Activated CD8-positive, alpha-beta memory T cell treated with anti-CD3 and anti-CD28 coated beads, Interleukin-2, amount 10 ng/mL, durations not matched to agents 7 days and 5 days (primary cell): ENCODE results near the gene LONP2. TPM values are rescaled to one million over a fixed set of nuclear protein-coding genes. Genes with fewer than 3 reads are reported as not detected.

ENCODE experiments used
- ATAC-seq: fragments of 150-1000 bp; cut with Tn5 transposase; one replicate; pipeline ENCODE4 v1.10.0; 2021; ENCODE audit warnings: moderate library complexity
- CTCF ChIA-PET: fragments of 350-600 bp; sonication (Branson Sonifier 250); formaldehyde crosslinking; loops from one replicate; lab custom pipeline; 2021; ENCODE audit warnings: antibody characterized with exemption; lab: Charles Lee
- DNase-seq: peaks from one replicate; pipeline ENCODE4 v3.0.0-alpha.2; 2020
- H3K27ac Mint-ChIP-seq: one replicate; pipeline ENCODE4 v1.8.0; 2021; ENCODE audit warnings: mild to moderate bottlenecking, mixed read lengths
- H3K27me3 Mint-ChIP-seq: one replicate; pipeline ENCODE4 v1.8.0; 2021; ENCODE audit warnings: mixed read lengths
- H3K36me3 Mint-ChIP-seq: one replicate; pipeline ENCODE4 v1.8.0; 2021; ENCODE audit warnings: mild to moderate bottlenecking, mixed read lengths
- H3K4me1 Mint-ChIP-seq: one replicate; pipeline ENCODE4 v1.8.0; 2021; ENCODE audit warnings: mixed read lengths
- H3K4me3 Mint-ChIP-seq: one replicate; pipeline ENCODE4 v1.8.0; 2021; ENCODE audit warnings: mild to moderate bottlenecking, moderate library complexity, mixed read lengths
- H3K9me3 Mint-ChIP-seq: one replicate; pipeline ENCODE4 v1.8.0; 2022; ENCODE audit warnings: low read depth, mixed read lengths
- total RNA-seq, 2 experiments: library from RNA; stranded (reverse); gene quantifications; one replicate each; pipeline ENCODE4 v1.2.3, GENCODE V29; 2021

The LONP2 gene
- total RNA-seq, 2 experiments from 2014 or later = 50.6 to 54.3 TPM

- CTCF ChIA-PET = interaction anchor here (1.0 kb wide), 1 partner anchor 376 kb away, joined by 3 read pairs; no protein-coding TSS in a partner anchor
- ATAC-seq (no peak), DNase-seq (no peak)
- H3K9me3 Mint-ChIP-seq = no peaks in the 10 kb centered on the region
- no peaks in the 10 kb centered on the region for H3K27me3 Mint-ChIP-seq
- H3K27ac Mint-ChIP-seq = peak within 1 kb of the TSS; percentile 58
- H3K36me3 Mint-ChIP-seq = peaks cover 2% of the 10 kb centered on the region
- peaks cover 42% of the 10 kb centered on the region for H3K4me1 Mint-ChIP-seq
- peak within 1 kb of the TSS; percentile 8 for H3K4me3 Mint-ChIP-seq
Observed at GRCh38 chr16:48247311-48247710, 3.2 kb downstream of the LONP2 start, which contains the start of gene ABCC11. ABCC11 (minus strand) TSS chr16:48247539; CDS start chr16:48231921, 15,618 bp downstream.

- CTCF ChIA-PET = no interaction called here
- no peaks in the 10 kb centered on the region for H3K27me3 Mint-ChIP-seq
Observed at GRCh38 chr16:48250520-48251278, 6.6 kb downstream of the LONP2 start.

GRCh38 chr16:48252013-48252412, 7.9 kb downstream of the LONP2 start:
- no peak for ATAC-seq
- Mint-ChIP-seq H3K36me3 (peaks cover 24% of the 10 kb centered on the region), H3K27me3 (no peaks in the 10 kb centered on the region), H3K9me3 (no peaks in the 10 kb centered on the region), H3K4me1 (peaks cover 15% of the 10 kb centered on the region), H3K27ac (no peak overlapping the region), H3K4me3 (no peak overlapping the region)
- no peak for DNase-seq
- CTCF ChIA-PET = interaction anchor here (0.9 kb wide), 1 partner anchor 371 kb away, joined by 3 read pairs; no protein-coding TSS in a partner anchor

More at GRCh38 chr16:48250520-48251278, 6.6 kb downstream of the LONP2 start:
- Mint-ChIP-seq H3K4me1 (peaks cover 27% of the 10 kb centered on the region), H3K36me3 (peaks cover 24% of the 10 kb centered on the region), H3K9me3 (no peaks in the 10 kb centered on the region), H3K27ac (no peak overlapping the region), H3K4me3 (no peak overlapping the region)
- ATAC-seq = no peak
- DNase-seq = no peak

- Mint-ChIP-seq H3K9me3 (no peaks in the 10 kb centered on the region), H3K4me3 (no peak overlapping the region), H3K27me3 (no peaks in the 10 kb centered on the region), H3K27ac (no peak overlapping the region), H3K4me1 (no peaks in the 10 kb centered on the region), H3K36me3 (peaks cover 43% of the 10 kb centered on the region)
- CTCF ChIA-PET = no interaction called here
- no peak for DNase-seq
- ATAC-seq = no peak
Observed at GRCh38 chr16:48256579-48257177, 12.6 kb downstream of the LONP2 start.

GRCh38 chr16:48261569-48261968, 17.5 kb downstream of the LONP2 start:
- Mint-ChIP-seq H3K4me3 (no peak overlapping the region), H3K27ac (no peak overlapping the region), H3K36me3 (peaks cover 58% of the 10 kb centered on the region), H3K4me1 (no peaks in the 10 kb centered on the region), H3K9me3 (peaks cover 5% of the 10 kb centered on the region), H3K27me3 (no peaks in the 10 kb centered on the region)
- ATAC-seq = no peak
- CTCF ChIA-PET = no interaction called here
- no peak for DNase-seq

- H3K9me3 Mint-ChIP-seq = peaks cover 5% of the 10 kb centered on the region
- DNase-seq (no peak), ATAC-seq (no peak)
- no peaks in the 10 kb centered on the region for H3K4me1 Mint-ChIP-seq
- H3K27me3 Mint-ChIP-seq = no peaks in the 10 kb centered on the region
- peaks cover 61% of the 10 kb centered on the region for H3K36me3 Mint-ChIP-seq
- no peak overlapping the region for H3K4me3 Mint-ChIP-seq
- H3K27ac Mint-ChIP-seq = no peak overlapping the region
- CTCF ChIA-PET = no interaction called here
Observed at GRCh38 chr16:48262631-48263030, 18.5 kb downstream of the LONP2 start.

GRCh38 chr16:48269011-48269410, 24.9 kb downstream of the LONP2 start:
- H3K9me3 Mint-ChIP-seq = peaks cover 2% of the 10 kb centered on the region
- ATAC-seq = no peak
- no peak overlapping the region for H3K4me3 Mint-ChIP-seq
- CTCF ChIA-PET = interaction anchor here (1.3 kb wide), 1 partner anchor 50 kb away, joined by 3 read pairs; no protein-coding TSS in a partner anchor
- H3K27ac Mint-ChIP-seq = no peak overlapping the region
- H3K27me3 Mint-ChIP-seq = no peaks in the 10 kb centered on the region
- H3K36me3 Mint-ChIP-seq = peaks cover 30% of the 10 kb centered on the region
- H3K4me1 Mint-ChIP-seq = peaks cover 1% of the 10 kb centered on the region
- no peak for DNase-seq

GRCh38 chr16:48271728-48272127, 27.6 kb downstream of the LONP2 start:
- DNase-seq (no peak), ATAC-seq (no peak)
- CTCF ChIA-PET = no interaction called here
- Mint-ChIP-seq H3K4me1 (peaks cover 1% of the 10 kb centered on the region), H3K4me3 (no peak overlapping the region), H3K27me3 (no peaks in the 10 kb centered on the region), H3K27ac (no peak overlapping the region), H3K36me3 (peaks cover 9% of the 10 kb centered on the region), H3K9me3 (no peaks in the 10 kb centered on the region)

- Mint-ChIP-seq H3K27ac (no peak overlapping the region), H3K36me3 (peaks cover 11% of the 10 kb centered on the region), H3K9me3 (no peaks in the 10 kb centered on the region), H3K4me1 (peaks cover 1% of the 10 kb centered on the region), H3K4me3 (no peak overlapping the region), H3K27me3 (no peaks in the 10 kb centered on the region)
- DNase-seq (no peak), ATAC-seq (no peak)
- CTCF ChIA-PET = no interaction called here
Observed at GRCh38 chr16:48272837-48273421, 28.8 kb downstream of the LONP2 start.

GRCh38 chr16:48274476-48274875, 30.4 kb downstream of the LONP2 start:
- Mint-ChIP-seq H3K4me1 (no peaks in the 10 kb centered on the region), H3K9me3 (no peaks in the 10 kb centered on the region), H3K36me3 (peaks cover 15% of the 10 kb centered on the region), H3K4me3 (no peak overlapping the region), H3K27ac (no peak overlapping the region), H3K27me3 (no peaks in the 10 kb centered on the region)
- DNase-seq (no peak), ATAC-seq (no peak)
- CTCF ChIA-PET = no interaction called here

GRCh38 chr16:48276102-48276501, 32.0 kb downstream of the LONP2 start:
- no peaks in the 10 kb centered on the region for H3K4me1 Mint-ChIP-seq
- H3K27ac Mint-ChIP-seq = no peak overlapping the region
- CTCF ChIA-PET = no interaction called here
- ATAC-seq = no peak
- no peaks in the 10 kb centered on the region for H3K27me3 Mint-ChIP-seq
- peaks cover 17% of the 10 kb centered on the region for H3K36me3 Mint-ChIP-seq
- H3K9me3 Mint-ChIP-seq = no peaks in the 10 kb centered on the region
- H3K4me3 Mint-ChIP-seq = no peak overlapping the region
- DNase-seq = no peak

GRCh38 chr16:48277158-48277557, 33.1 kb downstream of the LONP2 start:
- Mint-ChIP-seq H3K9me3 (no peaks in the 10 kb centered on the region), H3K4me1 (no peaks in the 10 kb centered on the region), H3K4me3 (no peak overlapping the region), H3K36me3 (peaks cover 16% of the 10 kb centered on the region), H3K27me3 (no peaks in the 10 kb centered on the region), H3K27ac (no peak overlapping the region)
- ATAC-seq (no peak), DNase-seq (no peak)
- CTCF ChIA-PET = no interaction called here

- H3K4me1 Mint-ChIP-seq = peaks cover 4% of the 10 kb centered on the region
- peaks cover 25% of the 10 kb centered on the region for H3K36me3 Mint-ChIP-seq
- CTCF ChIA-PET = no interaction called here
- no peak for ATAC-seq
- H3K27ac Mint-ChIP-seq = no peak overlapping the region
- H3K4me3 Mint-ChIP-seq = no peak overlapping the region
- no peak for DNase-seq
- no peaks in the 10 kb centered on the region for H3K27me3 Mint-ChIP-seq
- no peaks in the 10 kb centered on the region for H3K9me3 Mint-ChIP-seq
Observed at GRCh38 chr16:48279199-48279598, 35.1 kb downstream of the LONP2 start.
